Measurements from ENCODE around the gene KCNQ1OT1.

The KCNQ1OT1 gene

DNA sequence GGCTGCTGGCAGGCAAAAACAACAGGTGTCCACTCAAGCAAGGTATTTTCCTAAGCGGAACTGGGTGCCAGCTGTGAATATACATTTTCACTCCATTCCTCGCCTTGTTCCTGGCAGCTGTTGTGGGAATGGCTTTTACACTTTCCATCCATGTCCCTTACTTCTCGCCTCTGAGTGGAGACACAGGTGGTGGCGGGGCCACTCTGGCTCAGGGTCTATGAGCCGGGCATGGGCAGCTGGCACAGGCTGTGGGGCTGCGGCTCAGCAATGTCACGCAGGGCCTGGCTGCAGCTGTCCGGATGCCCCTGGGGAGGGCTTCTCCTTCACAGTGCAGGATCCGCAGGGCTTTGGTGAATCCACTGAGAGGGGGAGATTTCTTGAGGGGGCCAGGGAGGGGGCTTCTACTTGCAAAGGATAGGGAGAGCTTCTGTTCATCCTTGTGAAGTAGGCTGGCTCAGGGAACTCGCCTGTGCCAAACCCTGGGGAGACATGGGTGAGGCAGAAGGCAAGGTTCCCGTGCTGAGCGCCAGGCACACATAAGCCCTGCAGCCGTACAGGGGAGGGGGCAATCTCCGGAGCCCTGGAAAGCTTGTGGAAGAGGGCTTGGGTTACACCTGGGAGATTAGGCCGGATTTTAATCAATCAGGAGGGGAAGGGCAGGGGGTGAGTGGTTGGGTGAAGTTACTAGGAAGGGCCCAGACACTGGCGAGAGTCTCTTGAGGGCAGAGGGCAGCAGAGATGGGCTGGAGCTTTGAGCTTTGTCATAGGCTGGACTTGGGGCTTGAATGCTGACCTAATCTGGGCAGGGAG lies 45.7 kb downstream of the KCNQ1OT1 start:
- in situ Hi-C loops (cut with MboI; ENCODE audit: low sequenced_read_pairs, unreplicated experiment): no loop called here
- peak; percentile 17 for DNase-seq (ENCODE audit: low spot score)
- TF ChIP-seq, protein P1, sequence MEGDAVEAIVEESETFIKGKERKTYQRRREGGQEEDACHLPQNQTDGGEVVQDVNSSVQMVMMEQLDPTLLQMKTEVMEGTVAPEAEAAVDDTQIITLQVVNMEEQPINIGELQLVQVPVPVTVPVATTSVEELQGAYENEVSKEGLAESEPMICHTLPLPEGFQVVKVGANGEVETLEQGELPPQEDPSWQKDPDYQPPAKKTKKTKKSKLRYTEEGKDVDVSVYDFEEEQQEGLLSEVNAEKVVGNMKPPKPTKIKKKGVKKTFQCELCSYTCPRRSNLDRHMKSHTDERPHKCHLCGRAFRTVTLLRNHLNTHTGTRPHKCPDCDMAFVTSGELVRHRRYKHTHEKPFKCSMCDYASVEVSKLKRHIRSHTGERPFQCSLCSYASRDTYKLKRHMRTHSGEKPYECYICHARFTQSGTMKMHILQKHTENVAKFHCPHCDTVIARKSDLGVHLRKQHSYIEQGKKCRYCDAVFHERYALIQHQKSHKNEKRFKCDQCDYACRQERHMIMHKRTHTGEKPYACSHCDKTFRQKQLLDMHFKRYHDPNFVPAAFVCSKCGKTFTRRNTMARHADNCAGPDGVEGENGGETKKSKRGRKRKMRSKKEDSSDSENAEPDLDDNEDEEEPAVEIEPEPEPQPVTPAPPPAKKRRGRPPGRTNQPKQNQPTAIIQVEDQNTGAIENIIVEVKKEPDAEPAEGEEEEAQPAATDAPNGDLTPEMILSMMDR (IDR thresholded peaks at IDR 0.05; ENCODE audit: borderline replicate concordance, control extremely low read depth, extremely low read depth, insufficient read depth, missing control alignments): no peak

GRCh38 chr11:2653198-2653551 lies 46.6 kb downstream of the KCNQ1OT1 start:
- in situ Hi-C loops (cut with MboI; ENCODE audit: low sequenced_read_pairs, unreplicated experiment): no loop called here
- DNase-seq (ENCODE audit: low spot score): no peak
- TF ChIP-seq, protein P1 (IDR thresholded peaks at IDR 0.05; ENCODE audit: borderline replicate concordance, control extremely low read depth, extremely low read depth, insufficient read depth, missing control alignments): no peak

DNA sequence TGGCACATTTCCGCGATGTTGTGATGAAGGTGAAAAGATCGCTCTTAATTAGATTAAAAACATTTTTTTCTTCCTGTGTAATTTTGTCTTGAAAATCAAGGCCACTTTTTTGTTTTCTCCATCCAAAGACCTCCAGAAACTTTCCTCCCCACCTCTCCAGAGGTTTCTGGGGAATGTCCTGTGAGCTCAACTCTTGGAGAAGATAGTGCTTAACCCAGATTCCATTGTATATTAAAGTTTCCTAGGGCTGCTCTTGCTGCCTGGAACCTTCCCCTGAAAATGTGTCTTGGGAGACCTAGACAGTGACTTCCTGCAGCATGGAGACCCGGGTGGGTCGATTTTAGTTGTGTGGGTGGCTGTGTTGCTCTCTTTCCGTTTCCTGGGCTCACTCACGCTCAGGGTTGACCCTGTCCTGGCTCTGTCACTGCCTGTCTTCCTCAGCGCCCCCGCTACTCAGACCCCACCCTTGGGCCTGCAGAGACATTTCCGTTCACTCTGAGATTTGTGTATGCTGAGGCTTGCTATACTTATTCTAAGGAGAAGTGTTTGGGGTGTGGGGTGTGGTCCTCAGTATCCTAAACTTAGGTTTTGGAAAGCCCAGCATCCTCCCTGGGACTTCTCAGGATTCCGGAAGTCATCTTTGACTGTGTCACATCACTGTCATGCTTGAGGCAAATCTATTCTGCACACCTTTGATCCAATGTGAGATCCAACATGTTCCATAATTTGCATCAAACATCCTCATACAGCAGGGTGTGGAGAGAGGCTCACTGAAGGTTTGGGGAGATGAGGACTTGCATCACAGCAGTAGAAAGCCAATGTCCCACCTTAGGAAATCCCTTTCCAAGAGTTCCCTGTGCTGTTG lies 47.2 kb downstream of the KCNQ1OT1 start:
- peak; percentile 7 for DNase-seq (ENCODE audit: low spot score)
- in situ Hi-C loops (cut with MboI; ENCODE audit: low sequenced_read_pairs, unreplicated experiment): no loop called here
- TF ChIP-seq, protein P1 (IDR thresholded peaks at IDR 0.05; ENCODE audit: borderline replicate concordance, control extremely low read depth, extremely low read depth, insufficient read depth, missing control alignments): no peak

DNA sequence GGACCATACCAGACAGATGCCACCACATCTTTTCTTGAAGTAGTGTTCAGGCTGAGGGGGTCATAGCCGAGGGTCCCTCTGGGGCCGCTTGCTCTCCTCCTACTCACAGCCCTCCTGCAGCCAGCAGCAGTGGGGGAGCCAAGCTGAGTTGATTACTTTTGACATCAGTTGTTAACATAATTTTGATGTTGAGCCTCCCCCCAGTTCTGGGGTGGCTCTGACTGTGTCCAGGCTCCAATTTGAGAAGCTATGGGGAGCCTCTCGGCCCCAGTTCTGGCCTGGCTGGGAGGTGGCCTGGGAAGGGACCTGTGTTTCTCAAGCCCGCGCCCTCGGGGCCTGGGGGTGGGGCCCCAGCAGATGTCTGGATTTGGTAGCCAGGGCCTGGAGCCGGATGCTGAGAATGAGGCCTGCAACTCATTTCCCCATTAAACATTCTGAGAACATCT lies 47.9 kb downstream of the KCNQ1OT1 start:
- TF ChIP-seq, protein P1 (IDR thresholded peaks at IDR 0.05; ENCODE audit: borderline replicate concordance, control extremely low read depth, extremely low read depth, insufficient read depth, missing control alignments): no peak
- DNase-seq (ENCODE audit: low spot score): peak; percentile 6
- in situ Hi-C loops (cut with MboI; ENCODE audit: low sequenced_read_pairs, unreplicated experiment): no loop called here

DNA sequence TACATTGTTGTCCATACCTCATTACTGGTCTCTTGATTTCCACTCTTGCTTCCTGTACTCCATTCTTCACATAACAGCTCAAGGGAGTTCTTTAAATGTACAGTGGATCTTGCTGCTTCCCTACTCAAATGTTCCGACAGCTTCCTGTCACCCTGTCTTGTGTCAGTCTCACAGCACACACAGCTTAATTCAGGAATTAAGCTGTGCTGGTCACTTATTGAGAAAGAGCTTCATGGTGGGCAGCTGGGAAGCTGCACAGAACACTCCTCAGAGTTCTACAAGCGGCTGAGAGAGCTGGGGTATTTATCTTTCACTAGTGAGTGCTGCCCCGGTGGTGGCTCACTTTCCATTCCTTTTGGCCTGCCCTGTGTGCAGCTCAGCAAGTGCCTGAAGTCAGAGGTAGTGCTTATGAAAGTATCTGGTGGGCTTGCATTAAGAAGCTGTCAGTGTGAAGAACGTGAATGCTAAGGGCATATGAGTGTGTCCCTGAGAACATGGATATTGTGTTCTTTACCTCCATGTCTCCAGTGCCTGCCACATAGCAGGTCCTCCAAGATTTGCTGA lies 48.7 kb downstream of the KCNQ1OT1 start:
- in situ Hi-C loops (cut with MboI; ENCODE audit: low sequenced_read_pairs, unreplicated experiment): no loop called here
- TF ChIP-seq, protein P1 (IDR thresholded peaks at IDR 0.05; ENCODE audit: borderline replicate concordance, control extremely low read depth, extremely low read depth, insufficient read depth, missing control alignments): no peak
- peak; percentile 4 for DNase-seq (ENCODE audit: low spot score)

GRCh38 chr11:2650343-2650867 lies 49.4 kb downstream of the KCNQ1OT1 start:
- in situ Hi-C loops (cut with MboI; ENCODE audit: low sequenced_read_pairs, unreplicated experiment): no loop called here
- TF ChIP-seq, protein P1 (IDR thresholded peaks at IDR 0.05; ENCODE audit: borderline replicate concordance, control extremely low read depth, extremely low read depth, insufficient read depth, missing control alignments): no peak
- no peak for DNase-seq (ENCODE audit: low spot score)

Measured in GM13976 (cell line).